Stimulated activated naive CD8-positive, alpha-beta T cell treated with anti-CD3 and anti-CD28 coated beads, Interleukin-15, Interleukin-2, amounts not matched to agents 100 U/mL and 50 U/mL, for 24 hours (primary cell): ENCODE measurements around the gene S100A7A.
A peak's percentile ranks its signal among the peaks of the same experiment; 100 is the strongest.
"Not testable (repeated sequence)": the region's sequence is repeated elsewhere in the genome, so short reads cannot be mapped to it uniquely, and the experiment has no call there.

ENCODE experiments used
- ATAC-seq: fragments of 150-1000 bp; cut with Tn5 transposase; one replicate; pipeline ENCODE4 v1.10.0; 2021
- DNase-seq: peaks from one replicate; pipeline ENCODE4 v3.0.0; 2021

S100A7A gene

GRCh38 chr1:153395776-153396175, 20.5 kb upstream of the S100A7A start:
- ATAC-seq = no peak
- DNase-seq = no peak

DNA sequence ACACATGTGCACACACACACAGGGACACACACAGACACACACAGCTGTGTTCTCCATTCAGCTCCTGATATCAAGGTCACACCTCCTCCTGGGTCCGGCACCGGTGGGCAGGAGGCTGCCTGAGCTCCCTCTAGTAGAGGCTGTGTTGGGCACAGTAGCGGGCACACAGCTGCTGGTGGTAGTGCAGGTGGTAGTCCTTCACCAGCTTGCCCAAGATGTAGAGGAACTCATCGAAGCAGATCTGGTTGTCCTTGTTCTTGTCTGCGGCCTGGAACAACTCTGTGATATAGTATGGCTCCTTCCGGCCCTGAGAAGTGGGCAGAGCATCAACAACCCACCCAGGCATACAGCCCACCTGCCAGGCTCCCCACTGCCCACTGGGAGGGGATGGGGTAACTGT, 19.9 kb upstream of the S100A7A start:
- ATAC-seq (no peak), DNase-seq (no peak)

- ATAC-seq (no peak), DNase-seq (no peak)
Observed at GRCh38 chr1:153397051-153397923, 19.0 kb upstream of the S100A7A start.

DNA sequence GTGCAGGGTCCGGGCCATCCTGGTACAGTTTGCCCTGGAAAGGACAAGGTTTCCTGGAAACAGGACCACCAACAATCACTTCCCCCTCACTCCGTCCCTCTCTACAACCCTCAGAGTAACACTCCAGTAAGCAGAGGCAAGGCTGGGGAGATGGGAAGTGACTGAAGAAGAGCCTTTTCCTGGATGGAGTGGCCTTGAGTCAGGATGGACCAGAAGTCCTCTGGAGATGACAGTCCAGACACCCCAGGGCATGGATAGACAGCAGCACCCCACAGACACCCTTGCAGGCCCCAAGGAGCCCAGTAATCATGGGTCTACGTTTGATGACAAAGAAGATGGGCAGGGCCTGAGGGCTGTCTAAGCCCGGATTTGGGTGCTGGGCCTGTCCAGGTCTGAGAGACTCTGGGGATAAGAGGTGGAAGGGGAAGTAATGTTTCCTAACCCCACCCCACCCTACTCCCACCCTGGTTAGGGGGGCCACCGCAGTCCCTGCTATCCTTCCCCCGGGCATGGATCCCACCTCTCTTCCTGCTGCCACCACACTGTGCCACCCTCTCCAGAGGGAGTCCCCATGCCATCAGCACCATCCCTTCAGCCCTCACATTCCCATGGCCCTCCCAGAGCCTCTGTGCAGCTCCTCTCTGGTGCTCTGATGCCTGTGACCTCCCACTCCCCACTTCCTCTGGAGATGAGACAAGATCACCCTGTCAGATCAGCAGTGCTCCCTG, 18.2 kb upstream of the S100A7A start:
- DNase-seq (no peak), ATAC-seq (no peak)

DNA sequence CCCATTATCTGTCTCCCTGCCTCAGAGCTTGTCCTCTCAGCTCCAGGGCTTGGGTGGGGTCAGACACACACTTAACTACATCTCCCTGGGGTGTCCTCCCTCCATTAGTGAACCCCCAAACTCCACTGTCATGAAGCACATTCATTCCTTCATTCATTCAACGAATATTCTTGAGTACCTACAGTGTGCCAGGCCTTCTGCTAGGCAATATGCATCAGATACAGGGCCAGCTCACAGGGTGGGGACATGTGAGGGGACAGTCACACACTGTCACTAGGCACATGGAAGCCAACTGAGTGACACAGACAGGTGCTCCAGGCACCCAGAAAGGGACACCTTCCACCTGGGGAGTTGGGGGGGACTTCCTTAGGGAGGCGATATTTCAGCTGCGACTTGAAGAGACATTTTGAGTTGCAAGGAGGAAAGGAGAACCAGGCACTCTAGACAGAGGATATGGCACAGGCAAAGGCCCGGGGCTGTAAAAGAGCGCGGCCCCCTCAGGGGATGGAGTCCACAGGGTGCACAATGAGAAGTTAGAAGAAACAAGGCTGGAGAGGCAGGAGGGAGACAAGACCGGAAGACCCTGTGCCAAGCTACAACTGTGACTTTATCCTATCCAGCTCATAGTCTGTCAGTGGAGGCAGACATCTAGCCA, 16.8 kb upstream of the S100A7A start:
- DNase-seq (no peak), ATAC-seq (no peak)

- ATAC-seq (no peak), DNase-seq (no peak)
Observed at GRCh38 chr1:153400244-153400643, 16.1 kb upstream of the S100A7A start.

- DNase-seq (no peak), ATAC-seq (no peak)
Observed at GRCh38 chr1:153401461-153401860, 14.9 kb upstream of the S100A7A start.

GRCh38 chr1:153402226-153402625, 14.1 kb upstream of the S100A7A start:
- DNase-seq (no peak), ATAC-seq (no peak)

- DNase-seq (no peak), ATAC-seq (no peak)
Observed at GRCh38 chr1:153403421-153404085, 12.8 kb upstream of the S100A7A start.

- DNase-seq = no peak
- ATAC-seq = no peak
Observed at GRCh38 chr1:153404086-153404635, 12.2 kb upstream of the S100A7A start.

GRCh38 chr1:153404768-153405167, 11.6 kb upstream of the S100A7A start:
- peak; percentile 62 for DNase-seq
- peak; percentile 59 for ATAC-seq

DNA sequence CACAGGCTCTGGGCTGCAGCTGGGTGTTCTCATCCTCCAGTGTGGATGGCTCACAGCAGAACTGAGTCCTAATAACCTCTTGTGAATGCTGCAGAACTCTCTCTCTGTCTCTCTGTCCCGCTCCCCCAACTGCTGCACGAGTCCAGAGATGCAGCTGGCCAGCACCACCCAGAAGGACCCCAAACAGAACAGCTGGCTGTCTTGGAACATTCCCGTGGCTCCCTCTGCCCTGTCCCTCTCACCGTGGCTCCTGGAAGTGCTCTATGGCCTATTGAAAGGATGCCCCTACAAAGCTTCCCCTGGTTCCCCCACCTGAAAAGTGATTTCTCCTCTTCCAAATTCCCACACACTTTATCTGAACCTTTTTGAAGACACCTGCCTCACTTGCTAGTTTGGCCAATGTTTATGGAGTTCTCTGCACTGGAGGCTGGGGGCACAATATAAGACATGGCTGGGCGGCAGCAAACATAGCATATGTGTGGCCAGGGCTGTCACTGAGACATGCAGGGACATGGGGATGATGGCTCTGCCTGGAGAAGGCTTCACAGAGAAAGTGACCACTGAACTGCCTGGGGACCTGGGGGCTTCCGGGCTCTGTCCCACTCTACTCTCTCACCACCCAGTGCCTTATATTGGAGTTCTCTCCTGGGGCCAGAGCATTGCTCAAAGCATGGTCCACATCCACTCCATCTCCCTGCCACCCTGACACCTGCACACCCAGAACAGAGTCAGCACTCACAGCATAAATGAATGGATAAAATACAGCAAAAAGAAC, 10.3 kb upstream of the S100A7A start:
- ATAC-seq, DNase-seq: not testable (repeated sequence)

GRCh38 chr1:153407274-153407673, 9.0 kb upstream of the S100A7A start:
- ATAC-seq, DNase-seq: not testable (repeated sequence)

DNA sequence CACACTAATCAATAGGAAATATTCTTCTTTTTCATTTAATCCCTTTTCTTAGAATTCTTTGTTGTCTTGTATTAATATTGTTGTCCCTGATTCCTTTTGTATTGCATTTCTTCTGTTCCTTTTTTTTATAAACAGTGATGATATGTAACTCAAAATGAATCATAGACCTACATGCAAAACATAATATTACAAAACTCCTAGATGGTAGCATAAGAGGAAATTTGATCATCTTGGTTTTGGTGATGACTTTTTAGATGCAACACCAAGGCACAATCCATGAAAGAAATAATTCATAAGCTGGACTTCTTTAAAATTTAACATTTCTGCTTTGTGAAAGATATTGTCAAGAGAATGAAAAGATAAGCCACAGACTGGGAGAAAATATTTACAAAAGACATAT, 2.4 kb upstream of the S100A7A start:
- ATAC-seq = not testable (repeated sequence)

DNA sequence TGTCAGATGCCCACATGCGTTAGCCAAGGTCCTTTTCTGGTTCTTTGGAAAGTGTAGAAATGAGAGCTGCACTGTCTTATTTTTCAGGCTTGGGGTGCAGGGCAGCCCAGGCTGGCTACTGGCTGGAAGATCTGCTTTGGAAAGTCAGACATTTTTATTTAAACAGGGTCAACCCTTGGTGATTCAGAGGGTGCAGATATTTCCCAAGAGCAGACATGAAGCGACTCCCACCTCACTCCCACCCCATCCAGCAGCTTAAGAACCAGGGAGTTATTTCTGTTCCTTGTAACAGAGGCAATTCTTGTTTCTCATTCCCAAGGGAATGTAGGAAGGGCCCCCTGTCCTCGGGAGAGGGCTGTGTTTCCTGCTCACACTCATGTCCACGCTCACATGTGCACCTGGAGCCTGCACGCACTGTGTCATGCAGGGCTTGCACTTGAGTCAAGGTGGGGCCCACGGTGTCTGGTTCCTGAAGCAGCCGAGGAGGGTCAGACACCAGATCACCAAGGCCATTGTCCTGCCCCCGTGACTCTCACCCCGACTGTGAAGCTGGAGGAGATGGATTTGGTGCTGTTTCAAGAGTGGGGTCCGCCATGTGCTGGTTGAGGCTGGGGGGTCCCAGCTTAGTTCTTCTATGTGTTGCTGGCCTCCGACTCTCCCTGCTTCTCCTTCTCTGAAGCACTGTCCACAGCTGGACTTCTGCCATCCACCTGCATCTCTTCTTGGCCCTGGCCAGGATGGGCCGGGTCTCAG, 992 bp downstream of the S100A7A start:
- no peak for ATAC-seq
- DNase-seq = no peak

More for the DNA sequence above, 2.4 kb upstream of the S100A7A start:
- not testable (repeated sequence) for DNase-seq

- not testable (repeated sequence) for ATAC-seq, DNase-seq
Observed at GRCh38 chr1:153418758-153419435, 2.6 kb downstream of the S100A7A start.

- ATAC-seq, DNase-seq: not testable (repeated sequence)
Observed at GRCh38 chr1:153419436-153419793, 3.1 kb downstream of the S100A7A start.

DNA sequence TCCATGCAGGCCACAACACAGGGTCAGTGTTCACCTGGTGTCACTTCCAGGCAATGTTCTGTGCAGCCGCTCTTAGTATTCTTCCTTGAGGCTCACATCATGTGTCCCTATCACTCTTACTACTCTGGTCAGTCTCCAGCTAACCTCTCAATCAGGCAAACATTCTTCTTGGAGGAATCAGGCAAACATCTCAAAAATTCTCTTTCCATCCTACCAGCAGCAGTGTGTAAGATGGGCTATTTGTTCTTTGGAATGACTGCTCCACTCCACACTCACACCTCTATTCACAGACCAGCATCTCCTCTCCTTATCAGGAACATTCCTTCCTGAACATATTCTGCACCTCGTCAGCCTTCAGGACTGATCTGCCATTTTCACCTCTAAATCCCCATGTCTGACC, 4.0 kb downstream of the S100A7A start:
- ATAC-seq = no peak
- no peak for DNase-seq

DNA sequence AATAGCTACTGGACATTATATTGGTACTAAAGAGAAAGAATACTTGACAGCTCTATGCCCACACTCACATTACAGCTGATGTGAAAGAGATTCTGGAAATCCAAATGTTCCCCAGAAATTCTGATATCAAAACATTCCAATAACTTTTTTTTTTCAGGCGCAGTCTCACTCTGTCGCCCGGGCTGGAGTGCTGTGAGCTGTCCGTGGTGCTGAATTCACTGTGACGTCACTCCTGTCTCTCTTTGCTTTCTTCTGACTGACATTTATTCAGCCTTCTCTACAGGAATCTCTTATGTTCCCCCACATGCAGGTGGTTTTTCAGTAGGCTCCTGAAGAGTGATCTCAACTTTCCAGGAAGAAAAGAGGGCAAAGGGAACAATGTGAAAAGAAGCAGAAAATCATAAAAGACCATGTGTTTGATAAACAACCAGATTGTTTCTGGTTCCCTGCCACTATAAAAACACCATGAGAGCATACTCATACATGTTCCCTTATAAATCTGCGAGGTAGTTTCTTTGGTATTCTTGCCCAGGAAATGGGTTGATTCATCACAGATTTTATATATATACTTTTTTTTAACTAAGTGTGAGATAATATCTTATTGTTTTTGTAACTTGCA, 6.2 kb downstream of the S100A7A start:
- ATAC-seq (no peak), DNase-seq (peak; percentile 68)
